EL (cell line): Measurements from ENCODE around the gene ZNF112.
"Not testable (repeated sequence)": the region's sequence is repeated elsewhere in the genome, so short reads cannot be mapped to it uniquely, and the experiment has no call there.

ENCODE experiments used
- DNase-seq: peaks from one replicate; pipeline ENCODE4 v3.0.0-alpha.2; 2016

Gene ZNF112

DNA sequence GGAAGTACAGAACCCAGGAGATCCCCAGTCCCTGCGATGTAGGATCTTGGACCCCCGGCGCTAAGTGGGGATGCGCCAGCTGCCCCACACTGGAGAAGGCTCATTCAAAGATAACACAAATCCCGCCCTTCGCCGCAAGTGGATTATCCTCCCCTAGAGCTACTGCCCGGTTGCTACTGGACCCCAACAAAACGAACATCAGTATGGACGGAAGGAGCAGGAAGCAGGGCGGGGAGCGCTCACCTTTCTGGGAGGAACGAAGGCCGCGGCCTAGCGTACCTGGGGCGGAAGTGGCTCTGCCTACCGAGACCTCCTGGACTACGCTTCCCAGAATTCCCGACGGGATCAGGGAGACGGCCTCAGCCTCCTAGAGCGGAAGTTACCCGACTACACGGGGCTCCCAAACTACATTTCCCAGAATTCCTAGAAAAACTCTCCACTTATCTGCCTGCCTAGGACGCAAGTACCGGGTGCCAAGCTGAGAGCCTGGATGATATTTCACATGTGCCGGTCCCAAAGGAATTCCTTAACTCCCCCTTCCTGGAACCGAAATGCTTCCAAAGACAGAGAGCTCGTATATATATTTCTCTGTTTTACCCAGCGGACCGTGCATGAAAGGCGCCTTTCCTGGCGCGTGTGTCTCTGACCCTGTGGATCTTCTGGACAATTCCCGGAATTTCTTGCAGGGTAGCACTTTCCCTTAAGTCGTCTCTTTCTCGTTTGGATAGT, at the start of gene ZNF112:
TSS of gene ZNF112 (minus strand) at position 298 of the 729 bp plus-strand sequence. CDS start 16,141 bp downstream, outside the sequence.
- peak; percentile 94 for DNase-seq

DNA sequence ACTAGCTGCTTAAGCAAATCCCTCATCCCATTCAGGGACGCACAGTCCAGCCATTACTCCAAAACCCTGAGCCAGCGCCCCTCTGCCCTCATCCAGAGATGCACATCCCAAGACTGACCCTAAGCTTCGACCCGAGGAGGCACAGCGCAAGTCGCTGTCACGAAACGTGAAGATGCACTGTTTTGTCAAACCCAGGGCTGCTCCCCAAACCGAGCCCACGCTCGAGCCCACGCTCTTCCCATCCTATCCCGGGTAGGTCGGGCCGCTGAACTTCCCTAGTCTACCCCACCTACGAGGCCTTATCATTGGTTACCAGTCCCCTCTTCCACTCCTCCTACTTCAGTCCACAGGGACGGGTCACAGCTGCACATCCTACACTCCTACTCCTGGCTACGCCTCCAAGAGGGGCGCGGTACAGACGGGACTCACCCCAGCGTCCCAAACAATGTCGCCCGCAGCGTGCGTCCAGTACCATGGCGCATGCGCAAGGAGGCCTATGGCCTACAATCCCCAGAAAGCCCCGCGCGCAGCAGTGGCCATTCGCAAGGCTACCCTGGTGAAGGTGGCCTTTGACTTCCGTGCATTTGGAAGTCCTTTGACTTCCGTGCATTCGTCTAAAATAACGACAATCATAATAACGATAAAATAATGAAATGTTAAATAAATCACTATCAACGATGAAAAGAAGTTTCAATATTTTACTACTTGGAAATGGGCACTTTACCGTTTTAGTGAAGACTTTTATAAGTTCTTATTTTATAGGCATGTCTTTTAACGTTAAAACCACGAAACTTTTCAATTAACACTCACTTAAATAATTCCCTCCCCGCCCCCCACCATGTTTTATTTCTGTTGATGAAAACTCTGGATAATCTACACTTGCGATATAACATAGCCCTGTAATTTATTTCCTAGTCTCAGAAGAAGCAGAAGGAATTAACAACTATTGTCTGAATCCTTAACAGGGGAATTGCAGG, 44.9 kb upstream of the ZNF112 start, which contains the start of gene ZNF285:
TSS of gene ZNF285 (minus strand) at position 470 of the 977 bp plus-strand sequence. CDS start 4,395 bp downstream, outside the sequence.
- DNase-seq: peak; percentile 98

GRCh38 chr19:44389268-44389667, 32.8 kb upstream of the ZNF112 start:
- peak; percentile 26 for DNase-seq

GRCh38 chr19:44374789-44375188, 18.3 kb upstream of the ZNF112 start:
- no peak for DNase-seq

DNA sequence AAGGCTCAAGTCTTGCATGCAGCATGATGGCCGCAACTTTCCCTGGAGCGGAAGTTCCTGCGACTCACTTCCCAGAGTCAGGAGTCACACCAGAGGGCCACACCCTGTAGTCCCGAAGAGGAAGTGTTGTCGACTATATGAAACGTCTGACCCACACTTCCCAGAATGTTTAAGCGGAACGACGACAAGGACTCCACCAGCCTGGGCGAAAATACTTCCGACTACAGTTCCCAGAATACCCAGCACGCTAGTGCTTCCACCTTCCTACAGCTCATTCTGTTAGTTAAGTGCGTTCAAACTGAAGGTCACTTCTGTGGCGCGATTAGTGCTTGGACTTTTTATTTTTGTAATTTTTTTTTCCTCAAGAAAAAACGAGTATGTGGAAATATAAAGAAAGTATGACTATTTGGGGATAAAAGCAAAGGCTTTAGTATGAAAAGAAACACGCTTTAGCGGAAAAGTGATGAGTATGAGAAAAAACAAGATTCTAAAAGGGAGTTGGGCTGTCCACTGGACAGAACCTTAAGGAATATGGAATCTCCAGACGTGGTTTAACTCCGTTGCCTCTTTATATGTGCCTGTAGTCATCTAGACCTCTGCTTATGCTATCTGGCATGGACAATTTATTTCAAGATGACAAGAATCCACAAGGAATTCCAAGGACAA, 15.5 kb upstream of the ZNF112 start:
- DNase-seq: no peak

DNA sequence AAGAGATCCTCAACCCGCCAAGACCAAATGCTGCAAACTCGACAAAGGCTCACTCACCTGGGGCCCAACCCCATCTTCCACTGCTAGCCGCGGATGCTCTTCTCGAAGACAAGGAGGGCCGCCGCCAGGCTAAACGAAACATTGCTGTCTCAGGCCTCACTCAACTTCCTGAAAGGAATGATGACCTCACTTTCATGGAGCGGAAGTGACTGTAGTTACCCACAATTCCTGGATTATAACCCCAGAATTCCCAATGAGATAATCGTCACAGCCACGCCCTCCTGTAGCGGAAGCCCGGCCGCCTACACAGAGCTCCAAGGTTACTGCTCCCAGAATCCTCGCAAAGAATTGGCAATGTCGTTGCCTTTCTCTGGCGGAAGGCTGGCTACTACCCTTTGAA, 10.5 kb upstream of the ZNF112 start:
- DNase-seq: peak; percentile 16

DNA sequence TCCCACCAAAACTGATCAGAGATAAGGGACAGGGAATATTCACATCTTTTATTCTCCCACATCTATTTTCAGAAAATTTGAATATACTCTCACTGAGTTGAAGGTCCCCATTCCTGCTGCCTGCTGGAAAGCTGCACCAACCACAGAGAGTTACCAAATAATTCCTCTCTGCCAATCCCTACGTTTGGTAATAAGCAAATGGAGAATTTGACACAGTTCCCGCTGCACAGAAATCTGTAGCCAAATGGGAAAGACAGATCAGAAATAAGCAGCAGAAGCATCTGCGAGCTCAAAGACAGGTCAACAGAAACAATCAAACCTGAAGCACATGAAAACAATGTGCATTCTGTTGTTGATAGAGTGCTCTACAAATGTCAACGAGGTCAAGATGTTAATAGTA, 9.9 kb downstream of the ZNF112 start:
- DNase-seq: no peak

DNA sequence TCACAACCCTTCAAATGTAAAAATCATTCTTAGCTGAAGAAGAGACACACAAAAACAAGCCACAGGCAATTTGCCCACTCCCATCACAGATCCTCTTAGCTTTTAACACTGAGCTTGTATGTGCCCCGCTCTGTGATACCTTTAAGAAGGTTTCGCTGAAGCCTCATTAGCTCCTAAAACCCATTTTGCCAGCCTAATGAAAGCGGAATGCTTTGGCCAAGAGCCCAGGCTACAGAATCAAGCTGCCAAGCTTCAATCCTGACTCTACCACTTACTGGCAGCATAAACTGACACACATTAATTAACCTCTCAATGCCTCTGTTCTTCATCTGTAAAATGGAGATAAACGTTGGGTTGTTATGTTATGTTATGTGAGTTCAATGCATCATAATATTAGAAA, 10.5 kb downstream of the ZNF112 start:
- no peak for DNase-seq

GRCh38 chr19:44344255-44344654, 12.2 kb downstream of the ZNF112 start:
- no peak for DNase-seq

DNA sequence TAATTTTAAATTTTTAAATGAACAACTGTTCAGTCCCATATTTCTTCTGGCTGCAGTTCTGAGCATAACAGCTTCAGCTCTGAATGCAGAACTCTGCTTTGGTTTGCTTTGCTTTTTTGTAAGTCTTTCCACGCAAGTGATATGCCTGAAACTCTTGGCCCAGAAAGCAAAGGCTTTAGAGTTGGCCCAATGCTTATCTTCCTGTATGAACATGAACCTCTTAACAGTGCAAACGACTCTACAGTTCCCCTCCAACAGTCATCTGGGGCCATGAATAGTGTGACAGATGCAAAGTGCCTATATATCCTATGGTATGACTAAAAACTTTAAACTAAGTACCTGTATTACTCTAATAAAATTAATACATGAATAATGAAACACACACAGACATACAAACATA, 14.7 kb downstream of the ZNF112 start:
- no peak for DNase-seq

- not testable (repeated sequence) for DNase-seq
These were observed 21.8 kb downstream of the ZNF112 start for GRCh38 chr19:44334639-44335038.

DNA sequence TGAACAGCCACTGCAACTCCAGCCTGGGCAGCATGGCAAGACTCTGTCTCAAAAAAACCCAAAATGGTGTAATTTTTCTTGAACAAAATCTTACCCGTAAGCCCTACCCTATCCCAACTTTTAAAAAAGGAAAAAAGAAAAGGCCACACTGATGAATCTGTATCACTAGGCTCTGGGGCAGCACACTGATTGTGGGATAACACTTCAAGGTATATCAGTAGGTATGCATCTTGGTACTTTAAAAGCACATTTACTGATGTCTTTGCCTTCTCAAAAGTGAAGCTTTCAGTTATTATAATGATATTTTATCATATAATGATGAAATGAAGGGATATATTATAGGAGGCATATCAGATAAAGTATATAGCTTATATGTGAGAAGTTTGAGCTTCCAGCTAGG, 24.3 kb downstream of the ZNF112 start:
- DNase-seq: no peak

GRCh38 chr19:44315883-44316282, 40.6 kb downstream of the ZNF112 start:
- no peak for DNase-seq

DNA sequence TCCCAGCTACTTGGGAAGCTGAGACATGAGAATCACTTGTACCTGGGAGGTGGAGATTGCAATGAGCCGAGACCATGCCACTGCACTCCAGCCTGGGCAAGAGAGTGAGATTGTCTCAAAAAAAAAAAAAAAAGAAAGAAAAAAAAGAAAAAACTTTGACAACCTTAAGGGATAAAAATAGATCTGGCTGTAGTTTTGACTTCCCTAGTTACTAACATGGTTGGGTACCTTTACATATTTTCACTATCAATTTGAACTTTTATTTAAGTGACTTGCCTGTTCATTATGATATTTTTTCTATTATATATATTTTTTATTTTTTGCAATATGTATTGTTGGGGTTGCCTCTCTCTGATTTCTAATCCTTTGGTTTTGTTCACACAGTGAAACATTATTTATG, 43.2 kb downstream of the ZNF112 start:
- DNase-seq: no peak

DNA sequence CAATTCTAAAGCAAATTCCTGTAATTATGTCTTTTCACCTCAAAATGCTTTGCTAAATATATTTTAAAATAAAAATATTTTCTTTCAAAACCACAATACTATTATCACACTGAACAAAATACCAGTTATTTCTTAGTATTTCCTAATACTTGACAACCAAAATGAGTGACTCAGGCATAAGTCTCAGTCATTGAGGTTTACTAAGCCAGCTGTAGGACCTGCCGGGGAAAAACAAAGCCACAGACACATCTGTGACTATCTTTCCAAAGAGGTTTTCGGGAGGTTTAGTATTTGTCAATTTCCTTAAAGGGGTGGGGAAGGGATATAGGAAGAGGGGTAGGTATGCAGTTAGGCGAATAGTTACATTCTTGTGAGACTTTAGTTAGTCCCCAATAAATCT, 48.5 kb downstream of the ZNF112 start:
- DNase-seq: peak; percentile 16

DNA sequence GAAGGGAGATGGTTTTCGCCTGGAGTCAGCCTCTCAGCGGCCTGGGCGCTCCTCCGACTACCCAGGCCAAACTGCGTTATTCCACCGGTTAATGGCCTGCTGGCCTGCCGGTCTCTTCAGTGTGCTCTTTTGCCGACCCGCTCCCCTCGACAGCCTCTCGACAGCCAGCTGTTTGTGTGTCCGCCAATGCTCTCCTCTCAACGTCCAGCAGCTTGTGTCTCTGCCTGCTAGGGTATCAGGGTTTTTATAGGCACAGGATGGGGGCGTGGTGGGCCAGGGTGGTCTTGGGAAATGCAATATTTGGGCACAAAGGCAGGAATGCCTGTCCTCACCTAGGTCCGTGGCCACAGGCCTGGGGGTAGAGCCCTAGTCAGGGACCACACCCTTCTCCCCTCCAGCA, 50.2 kb downstream of the ZNF112 start:
- no peak for DNase-seq

DNA sequence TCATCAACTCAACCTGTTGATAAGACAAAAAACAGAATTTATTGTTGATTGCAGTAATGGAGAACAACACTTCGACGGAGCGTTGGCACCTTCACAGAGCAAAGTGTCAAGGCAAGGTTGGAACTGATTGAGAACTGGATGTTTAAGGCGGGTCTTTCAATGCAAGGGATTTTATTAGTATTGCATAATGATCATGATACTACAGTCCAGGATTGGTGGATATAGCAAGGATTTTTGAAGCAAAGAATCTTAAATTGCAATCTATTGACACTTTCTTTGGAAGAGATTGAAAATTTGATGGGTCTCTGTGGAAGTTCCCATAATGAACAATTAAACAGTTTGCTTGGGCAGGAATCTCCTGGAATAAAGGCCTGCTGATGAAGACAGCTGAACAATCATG, 51.0 kb downstream of the ZNF112 start:
- no peak for DNase-seq

DNA sequence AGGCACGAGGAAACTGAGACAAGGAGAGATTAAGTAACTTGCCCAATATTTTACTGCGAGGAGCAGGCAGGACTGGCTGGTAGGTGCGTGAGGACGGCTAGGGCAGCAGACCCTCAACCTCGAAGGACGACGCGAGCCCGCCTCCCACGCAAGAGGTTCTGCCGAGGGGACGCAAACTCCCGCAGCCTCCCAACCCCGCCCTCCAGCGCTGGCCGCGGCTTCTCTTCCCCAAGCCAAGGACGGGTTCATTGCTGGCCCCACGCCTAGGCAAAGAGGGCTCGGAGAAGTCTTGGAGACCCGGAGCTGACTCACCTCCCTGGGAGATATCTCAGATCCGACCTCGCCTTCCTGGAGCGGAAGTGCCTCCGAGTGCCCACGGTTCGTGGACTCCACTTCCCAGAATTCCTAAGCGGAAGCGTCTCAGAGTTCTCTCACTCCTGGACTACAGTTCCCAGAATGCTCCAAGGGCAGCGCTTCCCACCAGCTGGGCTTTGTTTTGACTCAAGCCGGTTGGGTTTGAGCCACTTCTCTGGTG, 51.8 kb downstream of the ZNF112 start, which contains the start of gene ZNF235:
TSS of gene ZNF235 (minus strand) at position 367 of the 535 bp plus-strand sequence. CDS start 1,621 bp downstream, outside the sequence.
- peak; percentile 99 for DNase-seq

DNA sequence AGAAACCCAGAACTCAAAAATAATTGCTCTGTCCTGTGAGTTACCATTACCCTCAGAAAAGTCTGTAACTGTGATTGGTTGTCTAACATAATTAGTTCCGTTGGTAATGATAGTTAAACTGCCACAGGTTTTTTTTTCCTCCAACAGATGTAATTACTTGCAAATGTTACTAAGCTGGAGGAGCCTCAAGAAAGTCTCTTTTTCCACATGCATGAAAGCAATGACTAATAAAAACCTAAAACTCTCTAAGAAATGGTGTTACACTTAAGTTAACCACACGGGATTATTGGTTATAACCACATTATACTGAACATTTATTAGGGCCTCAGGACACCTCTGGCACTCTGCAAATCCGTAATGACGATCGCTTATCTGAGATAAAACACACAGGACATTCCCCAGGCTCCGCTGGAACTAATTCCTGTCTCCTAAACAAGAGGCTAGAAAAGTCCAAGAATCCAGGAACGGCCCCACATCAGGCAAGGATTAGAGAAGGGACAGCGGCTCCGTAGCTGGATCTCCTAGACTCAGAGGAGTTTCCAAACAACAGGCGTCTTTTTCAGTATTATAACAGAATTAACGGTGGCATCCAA, 52.4 kb downstream of the ZNF112 start:
- peak; percentile 54 for DNase-seq

GRCh38 chr19:44303320-44303719, 53.2 kb downstream of the ZNF112 start:
- peak; percentile 3 for DNase-seq

GRCh38 chr19:44284968-44285367, 71.5 kb downstream of the ZNF112 start:
- no peak for DNase-seq

DNA sequence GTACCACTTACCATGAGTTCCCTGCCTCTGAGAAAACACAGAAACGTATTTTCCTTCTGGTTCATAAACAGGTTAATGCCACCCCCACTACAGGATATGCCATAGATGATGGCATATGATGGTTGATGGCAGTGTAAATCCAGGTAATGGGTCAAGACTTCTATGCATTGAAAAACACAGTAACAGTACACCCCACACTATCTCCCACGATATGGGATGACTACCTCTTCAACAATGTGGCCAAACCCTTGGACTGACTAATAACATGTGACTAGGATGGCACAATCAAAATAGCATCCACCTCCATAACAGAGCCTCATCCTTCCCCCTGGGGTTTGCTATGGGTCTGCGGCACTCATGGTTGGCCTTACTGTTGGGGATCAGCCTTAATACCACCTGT, 73.6 kb downstream of the ZNF112 start:
- peak; percentile 39 for DNase-seq
